ENCODE results near the gene CAPZB.
A peak's percentile ranks its signal among the peaks of the same experiment; 100 is the strongest.

Gene CAPZB

DNA sequence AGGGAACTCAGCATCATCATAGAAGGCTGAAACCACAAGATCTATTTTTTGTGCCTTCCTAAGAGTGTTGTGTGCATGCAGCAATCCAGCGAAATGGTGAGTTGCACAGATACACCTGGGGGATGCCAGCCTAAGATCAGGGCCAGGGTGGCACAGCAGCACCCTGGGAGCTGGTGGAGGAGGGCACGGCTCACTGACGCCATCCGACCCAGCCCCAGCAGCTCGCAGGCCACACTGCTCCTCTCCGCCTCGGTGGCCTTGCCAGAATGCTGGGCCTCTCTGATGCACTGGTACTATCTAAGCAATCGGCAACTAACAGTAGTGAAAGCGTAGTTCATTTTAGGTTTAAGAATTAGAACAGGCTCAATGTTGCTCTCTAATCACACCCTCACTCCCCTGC lies 37.8 kb downstream of the CAPZB start:
- peak overlapping the region; percentile 62 to 99 (median 72); a peak in 20 of 22 replicates for H3K4me2 ChIP-seq
- H3K9me3 ChIP-seq (replicated peaks in 1 of 11): no peaks in the 10 kb centered on the region
- H3K9ac ChIP-seq: peak overlapping the region in 2 of 11 experiments; percentile 58 to 63; a peak in 2 of 22 replicates
- TF ChIP-seq Cebpa-rat (IDR thresholded peaks at IDR 0.05): no peak
- H3K27me3 ChIP-seq: no peaks in the 10 kb centered on the region
- peaks cover 86 to 100% (median 94%) of the 10 kb centered on the region in 10 experiments for H3K4me1 ChIP-seq
- peak overlapping the region in 3 of 11 experiments; percentile 76 to 84 (median 79); a peak in 6 of 22 replicates for H3K27ac ChIP-seq
- no peak overlapping the region for H3K4me3 ChIP-seq
- peaks cover 70 to 100% (median 100%) of the 10 kb centered on the region in 11 experiments for H4K20me1 ChIP-seq
- peaks cover 0 to 24% (median 9%) of the 10 kb centered on the region in 11 experiments; a peak in 11 of 22 replicates for H3K36me3 ChIP-seq

- peak overlapping the region; percentile 20 to 99 (median 51) for H3K4me2 ChIP-seq
- H3K27ac ChIP-seq: peak overlapping the region in 3 of 11 experiments; percentile 3 to 22 (median 20); a peak in 1 of 22 replicates
- H3K4me3 ChIP-seq: no peak overlapping the region
- H3K27me3 ChIP-seq: no peaks in the 10 kb centered on the region
- peaks cover 86 to 100% (median 94%) of the 10 kb centered on the region in 10 experiments for H3K4me1 ChIP-seq
- H3K9me3 ChIP-seq (replicated peaks in 1 of 11): no peaks in the 10 kb centered on the region
- peak overlapping the region in 2 of 11 experiments; percentile 3 to 13; a peak in 1 of 22 replicates for H3K9ac ChIP-seq
- peaks cover 80 to 100% (median 100%) of the 10 kb centered on the region in 11 experiments for H4K20me1 ChIP-seq
- no peak for TF ChIP-seq Cebpa-rat (IDR thresholded peaks at IDR 0.05)
- H3K36me3 ChIP-seq: peaks cover 0 to 28% (median 10%) of the 10 kb centered on the region in 11 experiments; a peak in 11 of 22 replicates
These were observed 39.7 kb downstream of the CAPZB start for GRCh38 chr1:19445417-19446342.

DNA sequence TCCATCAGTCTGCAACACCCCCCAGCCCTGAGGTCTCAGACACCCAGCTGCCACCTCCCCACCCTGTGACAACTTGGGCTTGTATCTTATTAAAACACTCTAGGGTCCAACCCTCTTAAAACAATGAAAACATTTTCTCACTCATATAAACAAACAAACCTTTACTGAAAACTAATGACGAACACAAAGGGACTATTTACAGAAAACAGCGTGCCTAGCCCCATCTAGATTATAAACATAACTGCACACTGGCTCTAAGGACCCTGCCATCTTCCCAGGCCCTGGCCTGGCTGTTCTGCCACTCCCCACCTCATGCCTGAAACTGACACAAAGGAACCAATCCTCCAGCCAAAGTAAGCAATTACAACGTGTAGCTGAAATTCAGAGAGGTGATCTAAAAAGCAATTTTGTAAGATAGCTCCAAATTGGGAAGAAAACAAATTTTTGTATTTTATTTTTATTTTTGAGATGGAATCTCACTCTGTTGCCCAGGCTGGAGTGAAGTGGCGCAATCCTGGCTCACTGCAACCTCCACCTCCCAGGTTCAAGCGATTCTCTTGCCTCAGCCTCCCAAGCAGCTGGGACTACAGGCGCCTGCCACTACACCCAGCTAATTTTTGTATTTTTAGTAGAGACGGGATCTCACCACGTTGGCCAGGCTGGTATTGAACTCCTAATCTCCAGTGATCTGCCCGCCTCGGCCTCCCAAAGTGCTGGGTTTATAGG lies 40.9 kb downstream of the CAPZB start:
- H3K4me1 ChIP-seq: peaks cover 89 to 100% (median 99%) of the 10 kb centered on the region in 10 experiments
- H4K20me1 ChIP-seq: peaks cover 93 to 100% (median 100%) of the 10 kb centered on the region in 11 experiments
- no peaks in the 10 kb centered on the region for H3K9me3 ChIP-seq (replicated peaks in 1 of 11)
- TF ChIP-seq Cebpa-rat (IDR thresholded peaks at IDR 0.05): no peak
- H3K4me2 ChIP-seq: peak overlapping the region; percentile 21 to 92 (median 53)
- H3K27me3 ChIP-seq: no peaks in the 10 kb centered on the region
- H3K4me3 ChIP-seq: no peak overlapping the region
- peaks cover 0 to 23% (median 9%) of the 10 kb centered on the region in 11 experiments; a peak in 8 of 22 replicates for H3K36me3 ChIP-seq
- 0 out of 22 replicates have a peak overlapping the region, but pooled peaks of 1 of the 11 experiments have one; percentile 3 for H3K27ac ChIP-seq
- peak overlapping the region in 1 of 11 experiments; percentile 16; a peak in 2 of 22 replicates for H3K9ac ChIP-seq

GRCh38 chr1:19443326-19443725 lies 42.0 kb downstream of the CAPZB start:
- no peak for TF ChIP-seq Cebpa-rat (IDR thresholded peaks at IDR 0.05)
- Histone ChIP-seq H3K9ac (peak overlapping the region in 5 of 11 experiments; percentile 2 to 30 (median 24); a peak in 3 of 22 replicates), H4K20me1 (peaks cover 99 to 100% (median 100%) of the 10 kb centered on the region in 11 experiments), H3K36me3 (peaks cover 4 to 26% (median 8%) of the 10 kb centered on the region in 11 experiments; a peak in 17 of 22 replicates), H3K4me2 (peak overlapping the region; percentile 21 to 92 (median 53); a peak in 20 of 22 replicates), H3K4me1 (peaks cover 86 to 100% (median 92%) of the 10 kb centered on the region in 10 experiments), H3K4me3 (no peak overlapping the region), H3K27me3 (no peaks in the 10 kb centered on the region), H3K9me3 (replicated peaks in 1 of 11) (no peaks in the 10 kb centered on the region), H3K27ac (peak overlapping the region in 3 of 11 experiments; percentile 3 to 10 (median 6); a peak in 4 of 22 replicates)

GRCh38 chr1:19442154-19443096 lies 42.9 kb downstream of the CAPZB start:
- Histone ChIP-seq H3K4me2 (peak overlapping the region in 9 of 11 experiments; percentile 0 to 92 (median 41); a peak in 12 of 22 replicates), H3K9me3 (replicated peaks in 1 of 11) (no peaks in the 10 kb centered on the region), H3K4me1 (peaks cover 79 to 100% (median 88%) of the 10 kb centered on the region in 10 experiments), H3K36me3 (peaks cover 12 to 29% (median 17%) of the 10 kb centered on the region in 11 experiments; a peak in 20 of 22 replicates), H3K27ac (peak overlapping the region in 2 of 11 experiments; percentile 7 to 22; a peak in 1 of 22 replicates), H4K20me1 (peaks cover 99 to 100% (median 100%) of the 10 kb centered on the region in 11 experiments), H3K27me3 (no peaks in the 10 kb centered on the region), H3K9ac (peak overlapping the region in 3 of 11 experiments; percentile 3 to 47 (median 41); a peak in 5 of 22 replicates), H3K4me3 (no peak overlapping the region)
- TF ChIP-seq Cebpa-rat (IDR thresholded peaks at IDR 0.05): no peak

DNA sequence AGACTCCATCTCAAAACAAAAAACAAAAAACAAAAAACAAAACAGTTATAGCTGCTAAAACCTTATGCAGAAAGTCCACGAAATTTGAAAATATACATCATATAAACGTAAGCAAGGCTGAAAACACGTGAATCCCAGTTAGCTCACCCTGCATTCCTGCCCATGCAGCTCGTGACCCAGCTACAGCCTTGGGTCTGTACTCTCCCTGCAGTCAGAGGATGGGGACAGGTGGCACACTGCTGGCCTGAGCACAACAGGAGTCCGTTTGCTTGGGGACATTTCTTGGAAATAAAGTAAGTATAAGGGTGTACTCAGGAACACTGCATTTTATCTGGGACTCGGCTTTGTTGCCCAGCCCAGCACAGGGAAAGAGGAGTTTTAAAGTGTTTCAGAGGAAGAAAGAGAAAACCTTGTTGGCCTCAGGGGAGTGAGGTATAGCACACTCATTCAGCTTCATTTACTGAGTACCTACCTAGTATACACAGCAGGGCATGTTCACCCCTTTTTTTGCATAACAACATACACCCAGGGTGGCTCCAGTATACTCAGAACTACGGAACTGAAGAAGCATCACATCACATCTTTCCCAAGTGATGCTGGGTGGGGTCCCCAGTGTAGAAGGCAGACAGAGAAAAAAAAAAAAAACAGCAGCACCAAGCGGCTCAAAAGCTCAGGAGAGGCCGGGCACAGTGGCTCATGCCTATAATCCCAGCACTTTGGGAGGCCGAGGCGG lies 44.1 kb downstream of the CAPZB start:
- Histone ChIP-seq H3K4me1 (peaks cover 80 to 100% (median 89%) of the 10 kb centered on the region in 10 experiments), H4K20me1 (peaks cover 99 to 100% (median 100%) of the 10 kb centered on the region in 11 experiments), H3K9me3 (replicated peaks in 1 of 11) (no peaks in the 10 kb centered on the region), H3K4me3 (no peak overlapping the region), H3K9ac (peak overlapping the region in 2 of 11 experiments; percentile 12 to 46; a peak in 1 of 22 replicates), H3K4me2 (peak overlapping the region; percentile 54 to 91 (median 62)), H3K36me3 (peaks cover 20 to 36% (median 28%) of the 10 kb centered on the region in 11 experiments; a peak in 20 of 22 replicates), H3K27me3 (no peaks in the 10 kb centered on the region), H3K27ac (no peak overlapping the region)
- TF ChIP-seq Cebpa-rat (IDR thresholded peaks at IDR 0.05): no peak
